Fibroblast of mammary gland (primary cell): ENCODE results near the gene CARNS1.

Source experiments
- DNase-seq: peaks from one replicate; pipeline ENCODE4 v3.0.0-alpha.2; 2010; ENCODE audit warnings: low read depth
- H3K4me3 ChIP-seq: 2 replicates; pipeline ENCODE4 v1.5.1; 2011; ENCODE audit warnings: low read depth, mild to moderate bottlenecking, low read length, moderate library complexity; ENCODE audit not compliant: control insufficient read depth
- TF ChIP-seq, protein P1 (sequence below): conservative IDR thresholded peaks from 2 replicates; pipeline ENCODE4 v1.5.1; 2011; ENCODE audit warnings: low read depth, low read length, inconsistent platforms; ENCODE audit not compliant: control insufficient read depth, insufficient read depth

CARNS1 gene

DNA sequence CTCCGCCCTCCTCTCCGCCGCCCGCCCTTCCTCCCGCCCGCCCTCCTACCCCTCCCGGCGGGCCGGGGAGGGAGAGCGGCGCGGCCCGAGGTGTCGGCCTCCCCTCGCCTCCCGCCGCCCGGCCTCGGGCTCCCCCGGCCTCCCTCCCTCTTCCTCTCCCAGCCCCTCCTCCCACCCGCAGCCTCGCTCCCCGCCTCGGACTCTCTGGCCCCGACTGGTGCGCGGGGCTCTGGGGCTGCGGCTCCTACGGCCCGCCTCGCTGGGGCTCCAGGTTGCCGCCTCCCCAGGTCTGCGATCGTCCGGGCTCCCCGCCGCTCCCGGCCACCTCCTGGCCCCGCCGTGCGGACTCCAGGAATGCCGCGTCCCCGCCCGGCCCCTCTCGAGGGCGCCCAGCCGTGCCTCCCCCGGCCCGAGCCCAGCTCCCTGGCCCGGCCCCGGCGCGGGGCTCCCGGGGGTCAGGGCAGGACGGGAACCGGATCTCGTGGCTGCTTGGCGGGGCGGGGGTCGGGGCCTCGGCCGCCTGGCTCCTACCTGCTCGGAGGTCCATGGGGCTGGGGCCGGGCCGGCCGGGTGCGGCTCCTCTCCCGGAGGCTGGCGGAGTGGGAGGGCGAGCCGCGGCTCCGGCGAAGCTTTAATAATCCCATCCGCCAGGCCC lies 42.4 kb upstream of the CARNS1 start, which contains the start of gene CLCF1:
TSS of gene CLCF1 (minus strand) at position 606 of the 655 bp plus-strand sequence. CDS start at position 547, 59 bp downstream.
- DNase-seq = peak; percentile 49
- TF ChIP-seq, protein P1, sequence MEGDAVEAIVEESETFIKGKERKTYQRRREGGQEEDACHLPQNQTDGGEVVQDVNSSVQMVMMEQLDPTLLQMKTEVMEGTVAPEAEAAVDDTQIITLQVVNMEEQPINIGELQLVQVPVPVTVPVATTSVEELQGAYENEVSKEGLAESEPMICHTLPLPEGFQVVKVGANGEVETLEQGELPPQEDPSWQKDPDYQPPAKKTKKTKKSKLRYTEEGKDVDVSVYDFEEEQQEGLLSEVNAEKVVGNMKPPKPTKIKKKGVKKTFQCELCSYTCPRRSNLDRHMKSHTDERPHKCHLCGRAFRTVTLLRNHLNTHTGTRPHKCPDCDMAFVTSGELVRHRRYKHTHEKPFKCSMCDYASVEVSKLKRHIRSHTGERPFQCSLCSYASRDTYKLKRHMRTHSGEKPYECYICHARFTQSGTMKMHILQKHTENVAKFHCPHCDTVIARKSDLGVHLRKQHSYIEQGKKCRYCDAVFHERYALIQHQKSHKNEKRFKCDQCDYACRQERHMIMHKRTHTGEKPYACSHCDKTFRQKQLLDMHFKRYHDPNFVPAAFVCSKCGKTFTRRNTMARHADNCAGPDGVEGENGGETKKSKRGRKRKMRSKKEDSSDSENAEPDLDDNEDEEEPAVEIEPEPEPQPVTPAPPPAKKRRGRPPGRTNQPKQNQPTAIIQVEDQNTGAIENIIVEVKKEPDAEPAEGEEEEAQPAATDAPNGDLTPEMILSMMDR = no peak
- peak within 1 kb of the TSS; percentile 58 for H3K4me3 ChIP-seq

- H3K4me3 ChIP-seq = peak overlapping the region; percentile 58
Measured at GRCh38 chr11:67373648-67374570, 41.6 kb upstream of the CARNS1 start.

GRCh38 chr11:67374571-67375281 lies 40.8 kb upstream of the CARNS1 start:
- DNase-seq = peak; percentile 51
- H3K4me3 ChIP-seq = peak overlapping the region; percentile 58
- TF ChIP-seq, protein P1 = no peak

More at GRCh38 chr11:67373648-67374570, 41.6 kb upstream of the CARNS1 start:
- TF ChIP-seq, protein P1 = peak; percentile 29
- DNase-seq = peak; percentile 99

GRCh38 chr11:67375320-67376055 lies 40.0 kb upstream of the CARNS1 start:
- TF ChIP-seq, protein P1 = no peak
- no peak overlapping the region for H3K4me3 ChIP-seq
- no peak for DNase-seq

- TF ChIP-seq, protein P1 = no peak
- H3K4me3 ChIP-seq = no peak overlapping the region
- no peak for DNase-seq
Measured at GRCh38 chr11:67376063-67376820, 39.2 kb upstream of the CARNS1 start.
